H9 (cell line): ENCODE measurements around the gene SYNGAP1. TPM values are rescaled to one million over a fixed set of nuclear protein-coding genes. Genes with fewer than 3 reads are reported as not detected.
"Not testable (repeated sequence)": the region's sequence is repeated elsewhere in the genome, so short reads cannot be mapped to it uniquely, and the experiment has no call there.

ENCODE experiments used
- DNase-seq: peaks from one replicate; pipeline ENCODE4 v3.0.0-alpha.2; 2017
- H2AFZ ChIP-seq: one replicate; pipeline ENCODE4 v1.6.1; 2013; ENCODE audit warnings: mild to moderate bottlenecking, low read length, control low read depth, moderate library complexity
- H2AK5ac ChIP-seq: 2 replicates; pipeline ENCODE4 v1.6.1; 2013; ENCODE audit warnings: low read length, control low read depth, mixed read lengths; ENCODE audit not compliant: insufficient read length
- H2BK120ac ChIP-seq: one replicate; pipeline ENCODE4 v1.6.1; 2013; ENCODE audit warnings: low read depth, mild to moderate bottlenecking, low read length, control low read depth, inconsistent platforms; ENCODE audit not compliant: poor library complexity, severe bottlenecking
- H2BK12ac ChIP-seq: 2 replicates; pipeline ENCODE4 v1.6.1; 2013; ENCODE audit warnings: low read length, control low read depth, mixed read lengths, low read depth; ENCODE audit not compliant: insufficient read length
- H2BK15ac ChIP-seq: 2 replicates; pipeline ENCODE4 v1.6.1; 2013; ENCODE audit warnings: low read depth, low read length, control low read depth
- H2BK20ac ChIP-seq: one replicate; pipeline ENCODE4 v1.6.1; 2013; ENCODE audit warnings: low read depth, mild to moderate bottlenecking, low read length, control low read depth, inconsistent platforms; ENCODE audit not compliant: poor library complexity, severe bottlenecking
- H2BK5ac ChIP-seq: 2 replicates; pipeline ENCODE4 v1.6.1; 2013; ENCODE audit warnings: low read length, control low read depth, mixed read lengths; ENCODE audit not compliant: insufficient read length
- H3K14ac ChIP-seq: 2 replicates; pipeline ENCODE4 v1.6.1; 2013; ENCODE audit warnings: low read length, control low read depth; ENCODE audit not compliant: insufficient read depth
- H3K18ac ChIP-seq: 2 replicates; pipeline ENCODE4 v1.6.1; 2013; ENCODE audit warnings: low read depth, mild to moderate bottlenecking, mixed read lengths, low read length, control low read depth; ENCODE audit not compliant: insufficient read length
- H3K23ac ChIP-seq: 2 replicates; pipeline ENCODE4 v1.6.1; 2013; ENCODE audit warnings: low read length, control low read depth, mixed read lengths, low read depth; ENCODE audit not compliant: insufficient read length
- H3K23me2 ChIP-seq: 2 replicates; pipeline ENCODE4 v1.6.1; 2013; ENCODE audit warnings: low read depth, mild to moderate bottlenecking, mixed read lengths, low read length, control low read depth; ENCODE audit not compliant: insufficient read length, poor library complexity, severe bottlenecking
- H3K27ac ChIP-seq: 2 replicates; pipeline ENCODE4 v1.5.1; 2013; ENCODE audit warnings: low read length, control low read depth, mixed read lengths, low read depth; ENCODE audit not compliant: insufficient read length
- H3K27me3 ChIP-seq: 2 replicates; pipeline ENCODE4 v1.6.1; 2013; ENCODE audit warnings: low read length, control low read depth, inconsistent platforms; ENCODE audit not compliant: insufficient read depth
- H3K4ac ChIP-seq: 2 replicates; pipeline ENCODE4 v1.6.1; 2013; ENCODE audit warnings: low read depth, mild to moderate bottlenecking, control low read depth, inconsistent platforms, low read length, moderate library complexity
- H3K4me1 ChIP-seq: 2 replicates; pipeline ENCODE4 v1.6.1; 2013; ENCODE audit warnings: low read length, control low read depth, inconsistent platforms; ENCODE audit not compliant: insufficient read depth
- H3K4me2 ChIP-seq: 2 replicates; pipeline ENCODE4 v1.6.1; 2013; ENCODE audit warnings: low read length, control low read depth, mixed read lengths; ENCODE audit not compliant: insufficient read length, insufficient read depth
- H3K56ac ChIP-seq: 2 replicates; pipeline ENCODE4 v1.6.1; 2013; ENCODE audit warnings: low read depth, mild to moderate bottlenecking, mixed read lengths, low read length, control low read depth; ENCODE audit not compliant: insufficient read length
- H3K79me1 ChIP-seq: 2 replicates; pipeline ENCODE4 v1.6.1; 2013; ENCODE audit warnings: low read depth, mild to moderate bottlenecking, moderate library complexity, low read length, control low read depth, inconsistent platforms; ENCODE audit not compliant: insufficient read depth, poor library complexity, severe bottlenecking
- H3K79me2 ChIP-seq: 2 replicates; pipeline ENCODE4 v1.6.1; 2013; ENCODE audit warnings: low read length, control low read depth, inconsistent platforms; ENCODE audit not compliant: insufficient read depth
- H3K9ac ChIP-seq: 2 replicates; pipeline ENCODE4 v1.6.1; 2013; ENCODE audit warnings: low read length, control low read depth, mixed read lengths; ENCODE audit not compliant: insufficient read length; ENCODE audit errors: extremely low read depth
- H3K9me3 ChIP-seq: one replicate; pipeline ENCODE4 v1.6.1; 2013; ENCODE audit warnings: low read depth, low read length, inconsistent platforms; ENCODE audit not compliant: control insufficient read depth
- H3T11ph ChIP-seq: one replicate; pipeline ENCODE4 v1.6.1; 2013; ENCODE audit warnings: mild to moderate bottlenecking, low read length, control low read depth, inconsistent platforms
- H4K20me1 ChIP-seq: one replicate; pipeline ENCODE4 v1.6.1; 2013; ENCODE audit not compliant: control insufficient read depth, insufficient read length, insufficient read depth
- H4K5ac ChIP-seq: 2 replicates; pipeline ENCODE4 v1.6.1; 2013; ENCODE audit warnings: low read depth, mild to moderate bottlenecking, mixed read lengths, low read length, control low read depth; ENCODE audit not compliant: insufficient read length
- H4K8ac ChIP-seq: replicated peaks from 2 replicates; pipeline ENCODE4 v1.6.1; 2013; ENCODE audit warnings: low read length, control low read depth, mixed read lengths, low read depth; ENCODE audit not compliant: insufficient read length
- H4K91ac ChIP-seq: 2 replicates; pipeline ENCODE4 v1.6.1; 2013; ENCODE audit warnings: low read depth, mild to moderate bottlenecking, moderate library complexity, mixed read lengths, low read length, control low read depth; ENCODE audit not compliant: insufficient read length
- H3K27ac Mint-ChIP-seq, 3 experiments: 2 replicates in 2 of 3; 3 replicates in 1 of 3; pipeline ENCODE4 v1.8.0; 2020 to 2021; ENCODE audit warnings: mixed read lengths in 3 of 3, mild to moderate bottlenecking in 1 of 3, moderate library complexity in 1 of 3
- H3K27me3 Mint-ChIP-seq: 2 replicates; pipeline ENCODE4 v1.8.0; 2021; ENCODE audit warnings: low read depth, mild to moderate bottlenecking, moderate library complexity, mixed read lengths
- H3K36me3 Mint-ChIP-seq, 3 experiments: 2 replicates in 2 of 3; 3 replicates in 1 of 3; pipeline ENCODE4 v1.8.0; 2020 to 2021; ENCODE audit warnings: low read depth in 3 of 3, mixed read lengths in 3 of 3; ENCODE audit not compliant: insufficient read depth in 1 of 3
- H3K4me1 Mint-ChIP-seq, 2 experiments: 2 replicates each; pipeline ENCODE4 v1.8.0; 2020; ENCODE audit warnings: mixed read lengths in 2 of 2
- H3K4me3 Mint-ChIP-seq, 2 experiments: 2 replicates in 1 of 2; 3 replicates in 1 of 2; pipeline ENCODE4 v1.8.0; 2020 to 2021; ENCODE audit warnings: mild to moderate bottlenecking in 2 of 2, mixed read lengths in 2 of 2, moderate library complexity in 1 of 2
- H3K9me3 Mint-ChIP-seq, 2 experiments: 2 replicates in 1 of 2; 3 replicates in 1 of 2; pipeline ENCODE4 v1.8.0; 2020; ENCODE audit warnings: mild to moderate bottlenecking in 2 of 2, mixed read lengths in 2 of 2, moderate library complexity in 1 of 2
- CTCF ChIP-seq: fragments of 200-600 bp; sonication (generic); conservative IDR thresholded peaks from 3 replicates; pipeline ENCODE4 v1.8.0; 2021; ENCODE audit warnings: antibody characterized with exemption, mild to moderate bottlenecking
- WGBS: extraction: QIAGEN DNeasy Blood & Tissue Kit; methylation state at CpG from one replicate; pipeline ENCODE4 v1.1.7; 2013; ENCODE audit warnings: missing lambda C conversion rate, low lambda C conversion rate, mixed read lengths; ENCODE audit not compliant: insufficient read length; ENCODE audit errors: extremely low coverage; 5-methylcytosine and 5-hydroxymethylcytosine counted together
- total RNA-seq: library from RNA; stranded (reverse); gene quantifications from 2 replicates; pipeline ENCODE4 v1.2.1, GENCODE V29; 2021

Gene SYNGAP1
- total RNA-seq, 1 experiment from 2014 or later = 121 TPM

DNA sequence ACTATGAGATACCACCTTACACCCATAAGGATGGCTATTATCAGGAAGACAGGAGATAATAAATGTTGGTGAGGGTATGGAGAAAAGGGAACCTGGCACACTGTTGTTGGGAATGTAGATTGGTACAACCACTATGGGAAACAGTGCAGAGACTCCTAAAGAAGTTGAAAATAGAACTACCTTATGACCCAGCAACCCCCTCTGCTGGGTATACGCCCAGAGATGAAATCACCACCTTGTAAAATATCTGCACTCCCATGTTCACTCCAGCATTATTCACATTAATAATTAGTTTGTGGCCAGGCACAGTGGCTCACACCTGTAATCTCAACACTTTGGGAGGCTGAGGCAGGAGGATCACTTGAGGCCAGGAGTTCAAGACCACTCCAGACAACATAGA, 61.3 kb downstream of the SYNGAP1 start:
- DNase-seq = no peak
- no peak overlapping the region for H2AFZ ChIP-seq
- WGBS = no CpG with 5 or more reads among the region's 1 CpG
- no peaks in the 10 kb centered on the region; the same call in 1 of the 2 replicates for H3K79me2 ChIP-seq
- TF ChIP-seq CTCF = no peak; the same call in 2 of the 3 replicates
- no peaks in the 10 kb centered on the region for H3K4me1 Mint-ChIP-seq
- H2AK5ac ChIP-seq = no peak overlapping the region
- H2BK5ac ChIP-seq = no peak overlapping the region
- no peak overlapping the region for H3T11ph ChIP-seq
- H4K5ac ChIP-seq = no peak overlapping the region
- H3K9me3 Mint-ChIP-seq = peaks cover 0 to 8% of the 10 kb centered on the region in 2 experiments; a peak in 3 of 5 replicates
- H2BK20ac ChIP-seq = no peak overlapping the region
- H2BK12ac ChIP-seq = no peak overlapping the region
- H3K23me2 ChIP-seq = no peaks in the 10 kb centered on the region
- no peak overlapping the region for H4K91ac ChIP-seq
- no peaks in the 10 kb centered on the region for H4K20me1 ChIP-seq
- H3K4me1 ChIP-seq = no peaks in the 10 kb centered on the region
- H3K4me3 Mint-ChIP-seq = no peak overlapping the region
- no peak overlapping the region for H3K4me2 ChIP-seq
- no peaks in the 10 kb centered on the region for H3K36me3 Mint-ChIP-seq
- no peak overlapping the region for H3K27ac ChIP-seq
- no peak overlapping the region for H3K56ac ChIP-seq
- no peak overlapping the region for H3K9ac ChIP-seq
- H3K79me1 ChIP-seq = no peaks in the 10 kb centered on the region
- peaks cover 15% of the 10 kb centered on the region for H3K27me3 Mint-ChIP-seq
- no peak overlapping the region for H3K18ac ChIP-seq
- H2BK120ac ChIP-seq = no peak overlapping the region
- no peak overlapping the region for H3K23ac ChIP-seq
- no peak overlapping the region for H3K14ac ChIP-seq
- no peaks in the 10 kb centered on the region for H3K27me3 ChIP-seq
- no peak overlapping the region for H3K4ac ChIP-seq
- H4K8ac ChIP-seq = no peak overlapping the region
- H3K27ac Mint-ChIP-seq = no peak overlapping the region
- H2BK15ac ChIP-seq = no peak overlapping the region
- H3K9me3 ChIP-seq = no peaks in the 10 kb centered on the region

- not testable (repeated sequence) for H3K27ac ChIP-seq, H2AK5ac ChIP-seq, H2BK20ac ChIP-seq, H2BK12ac ChIP-seq, H2BK120ac ChIP-seq, H3K4me3 Mint-ChIP-seq, H3K27me3 ChIP-seq, H3K9me3 ChIP-seq, H4K91ac ChIP-seq, H3K36me3 Mint-ChIP-seq, H4K8ac ChIP-seq, H3K4me2 ChIP-seq, H3K79me1 ChIP-seq, H2BK15ac ChIP-seq, H2BK5ac ChIP-seq, H3K27ac Mint-ChIP-seq, H3K4me1 Mint-ChIP-seq, H4K20me1 ChIP-seq, H3K4me1 ChIP-seq, H3K23ac ChIP-seq, H3K56ac ChIP-seq, H3T11ph ChIP-seq, H3K14ac ChIP-seq, DNase-seq, H2AFZ ChIP-seq, H3K79me2 ChIP-seq, H4K5ac ChIP-seq, H3K4ac ChIP-seq, H3K9ac ChIP-seq, H3K18ac ChIP-seq, H3K23me2 ChIP-seq
- no CpG with 5 or more reads among the region's 5 CpGs for WGBS
- Mint-ChIP-seq H3K9me3 (peaks cover 4 to 13% of the 10 kb centered on the region in 2 experiments), H3K27me3 (peaks cover 22% of the 10 kb centered on the region)
Measured at GRCh38 chr6:33482620-33483019, 62.8 kb downstream of the SYNGAP1 start.
